IMR-90 (cell line): ENCODE data around the gene GRM5. TPM values are rescaled to one million over a fixed set of nuclear protein-coding genes. Genes with fewer than 3 reads are reported as not detected.

Experiments used
- ATAC-seq: fragments of 200-7000 bp; cut with Tn5 transposase; 2 replicates; pipeline ENCODE4 v1.9.1; 2020; ENCODE audit warnings: low read depth, mild to moderate bottlenecking, moderate library complexity
- BruUV-seq: library from RNA; stranded (reverse); fragments of 400-500 nt; replicated peaks from 2 replicates; lab custom pipeline; 2021; lab: Mats Ljungman, UMichigan
- CTCF ChIA-PET: fragments of 300-600 bp; formaldehyde crosslinking; extraction: SDS; loops from one replicate; lab custom pipeline; 2021; ENCODE audit warnings: antibody characterized with exemption; lab: Yijun Ruan, JAX
- POLR2A ChIA-PET: fragments of 300-600 bp; sonication (Branson Sonifier 250); formaldehyde crosslinking; loops from one replicate; lab custom pipeline; 2022; ENCODE audit warnings: antibody characterized with exemption; ENCODE audit not compliant: unreplicated experiment; lab: Charles Lee
- DNase-seq: peaks from one replicate; pipeline ENCODE4 v3.0.0; 2013
- H2AFZ ChIP-seq: replicated peaks from 2 replicates; pipeline ENCODE3; 2013; ENCODE audit warnings: low read length, mild to moderate bottlenecking; ENCODE audit not compliant: poor library complexity
- H2AK5ac ChIP-seq: 2 replicates; pipeline ENCODE4 v1.6.1; 2013; ENCODE audit warnings: low read depth, low read length, inconsistent platforms
- H2AK9ac ChIP-seq: replicated peaks from 2 replicates; pipeline ENCODE3; 2013; ENCODE audit warnings: mild to moderate bottlenecking, low read depth, low read length, moderate library complexity; ENCODE audit not compliant: poor library complexity
- H2BK120ac ChIP-seq: 2 replicates; pipeline ENCODE4 v1.6.1; 2013; ENCODE audit warnings: low read depth, low read length, inconsistent platforms
- H2BK15ac ChIP-seq: 3 replicates; pipeline ENCODE4 v1.6.1; 2013; ENCODE audit warnings: low read depth, low read length, inconsistent platforms
- H2BK20ac ChIP-seq: 2 replicates; pipeline ENCODE4 v1.6.1; 2013; ENCODE audit warnings: low read depth, mild to moderate bottlenecking, inconsistent platforms, low read length, moderate library complexity
- H2BK5ac ChIP-seq: 2 replicates; pipeline ENCODE4 v1.6.1; 2013; ENCODE audit warnings: mild to moderate bottlenecking, low read depth, low read length, inconsistent platforms; ENCODE audit not compliant: poor library complexity, severe bottlenecking
- H3K14ac ChIP-seq: replicated peaks from 2 replicates; pipeline ENCODE4 v1.6.1; 2013; ENCODE audit warnings: low read depth, low read length, inconsistent platforms
- H3K18ac ChIP-seq: 2 replicates; pipeline ENCODE4 v1.6.1; 2013; ENCODE audit warnings: low read depth, low read length, control low read depth
- H3K23ac ChIP-seq: 2 replicates; pipeline ENCODE4 v1.6.1; 2013; ENCODE audit warnings: low read depth, low read length, inconsistent platforms
- H3K27ac ChIP-seq: 2 replicates; pipeline ENCODE4 v1.5.1; 2013; ENCODE audit warnings: mild to moderate bottlenecking, control low read depth, low read length; ENCODE audit not compliant: insufficient read depth
- H3K27me3 ChIP-seq: 2 replicates; pipeline ENCODE4 v1.6.1; 2013; ENCODE audit warnings: low read length; ENCODE audit not compliant: control insufficient read depth, insufficient read depth
- H3K36me3 ChIP-seq: 2 replicates; pipeline ENCODE4 v1.6.1; 2013; ENCODE audit warnings: low read length, mixed read lengths; ENCODE audit not compliant: control insufficient read depth, insufficient read depth
- H3K4ac ChIP-seq: 2 replicates; pipeline ENCODE4 v1.6.1; 2013; ENCODE audit warnings: low read depth, low read length, inconsistent platforms
- H3K4me1 ChIP-seq: 2 replicates; pipeline ENCODE4 v1.6.1; 2013; ENCODE audit warnings: low read length, mixed read lengths; ENCODE audit not compliant: control insufficient read depth, insufficient read depth
- H3K4me2 ChIP-seq: 2 replicates; pipeline ENCODE4 v1.6.1; 2013; ENCODE audit warnings: low read depth, mild to moderate bottlenecking, control low read depth, low read length, moderate library complexity
- H3K4me3 ChIP-seq: 2 replicates; pipeline ENCODE4 v1.5.1; 2013; ENCODE audit warnings: low read depth, mild to moderate bottlenecking, control low read depth, low read length, moderate library complexity; ENCODE audit not compliant: insufficient read depth
- H3K56ac ChIP-seq: 2 replicates; pipeline ENCODE4 v1.6.1; 2013; ENCODE audit warnings: low read length, inconsistent platforms; ENCODE audit not compliant: insufficient read depth; ENCODE audit errors: extremely low read depth
- H3K79me1 ChIP-seq, 2 experiments: 2 replicates each; pipeline ENCODE4 v1.6.1; 2013; ENCODE audit warnings: low read length in 2 of 2, inconsistent platforms in 1 of 2, low read depth in 1 of 2
- H3K9ac ChIP-seq: 2 replicates; pipeline ENCODE4 v1.6.1; 2013; ENCODE audit warnings: low read depth, low read length, control low read depth
- H3K9me1 ChIP-seq: 2 replicates; pipeline ENCODE4 v1.6.1; 2013; ENCODE audit warnings: low read length, inconsistent platforms; ENCODE audit not compliant: insufficient read depth
- H3K9me3 ChIP-seq: 2 replicates; pipeline ENCODE4 v1.6.1; 2013; ENCODE audit warnings: low read length; ENCODE audit not compliant: control insufficient read depth, insufficient read depth
- H4K20me1 ChIP-seq: 2 replicates; pipeline ENCODE4 v1.6.1; 2013; ENCODE audit warnings: low read length, inconsistent platforms; ENCODE audit not compliant: insufficient read depth
- H4K5ac ChIP-seq: 2 replicates; pipeline ENCODE4 v1.6.1; 2013; ENCODE audit warnings: mild to moderate bottlenecking, low read depth, low read length, control low read depth
- H4K8ac ChIP-seq, 2 experiments: 2 replicates each; pipeline ENCODE4 v1.6.1; 2013; ENCODE audit warnings: low read depth in 2 of 2, low read length in 2 of 2, control low read depth in 1 of 2, inconsistent platforms in 1 of 2
- H4K91ac ChIP-seq: 2 replicates; pipeline ENCODE4 v1.6.1; 2013; ENCODE audit warnings: low read depth, low read length, inconsistent platforms; ENCODE audit not compliant: insufficient read depth
- BHLHE40 ChIP-seq: fragments of 150-350 bp; IDR thresholded peaks from 2 replicates; pipeline ENCODE4 v1.6.1; 2016; ENCODE audit warnings: mild to moderate bottlenecking, low read depth, low read length
- CHD1 ChIP-seq: IDR thresholded peaks from 2 replicates; pipeline ENCODE4 v1.6.1; 2012; ENCODE audit warnings: low read depth, low read length, improper control_type of control experiment
- CTCF ChIP-seq: conservative IDR thresholded peaks from 2 replicates; pipeline ENCODE4 v1.5.1; 2012; ENCODE audit warnings: mild to moderate bottlenecking, low read depth, low read length, improper control_type of control experiment
- ELK1 ChIP-seq: fragments of 150-350 bp; IDR thresholded peaks from 2 replicates; pipeline ENCODE4 v1.6.1; 2016; ENCODE audit warnings: low read depth, mild to moderate bottlenecking, low read length, moderate library complexity, borderline replicate concordance
- FOS ChIP-seq: fragments of 150-350 bp; IDR thresholded peaks from 2 replicates; pipeline ENCODE4 v1.6.1; 2016; ENCODE audit warnings: low read depth, low read length
- POLR2A ChIP-seq: IDR thresholded peaks from 2 replicates; pipeline ENCODE4 v1.6.1; 2012; ENCODE audit warnings: mild to moderate bottlenecking, low read depth, low read length
- RCOR1 ChIP-seq: IDR thresholded peaks from 2 replicates; pipeline ENCODE4 v1.6.1; 2012; ENCODE audit warnings: mild to moderate bottlenecking, low read length, improper control_type of control experiment; ENCODE audit not compliant: insufficient replicate concordance
- USF2 ChIP-seq: fragments of 150-350 bp; IDR thresholded peaks from 2 replicates; pipeline ENCODE4 v1.6.1; 2017; ENCODE audit warnings: mild to moderate bottlenecking, antibody characterized with exemption, low read length, low read depth
- WGBS, 2 experiments: methylation state at CpG; one replicate each; pipeline versions ENCODE4 v1.1.5 to v1.1.7; 2013; ENCODE audit warnings: missing lambda C conversion rate in 2 of 2; ENCODE audit not compliant: insufficient read length in 1 of 2; ENCODE audit errors: extremely low coverage in 2 of 2; 5-methylcytosine and 5-hydroxymethylcytosine counted together
- dilution Hi-C: fragments of 300-500 bp; cut with HindIII; formaldehyde crosslinking; loops from one replicate; pipeline ENCODE4 v1.14.3; 2018; ENCODE audit warnings: low sequenced_read_pairs; ENCODE audit not compliant: unreplicated experiment
- in situ Hi-C: fragments of 300-500 bp; cut with MboI; formaldehyde crosslinking; loops from 3 replicates; pipeline ENCODE4 v1.14.3; 2019; ENCODE audit warnings: low sequenced_read_pairs, inconsistent platforms, mixed read lengths
- intact Hi-C: fragments of 100-400 bp; cut with micrococcal nuclease; formaldehyde crosslinking; loops from 2 replicates; pipeline ENCODE4 v1.10.0; 2022
- polyA plus RNA-seq, 3 experiments: library from polyadenylated mRNA; depleted of rRNA; stranded (reverse); fragments of >200 nt; gene quantifications; 2 replicates each; pipeline ENCODE4 v1.2.3, GENCODE V29; 2012; ENCODE audit warnings: low replicate concordance in 1 of 3
- total RNA-seq: library from RNA; depleted of rRNA; stranded (reverse); fragments of >200 nt; gene quantifications from 2 replicates; pipeline ENCODE4 v1.2.3, GENCODE V29; 2012

GRM5 gene
- total and polyA plus RNA-seq, 2 of the 4 experiments (the other 2 are of a cell fraction): under 0.01 TPM

GRCh38 chr11:88744140-88744539, 321.6 kb downstream of the GRM5 start:
- Histone ChIP-seq H3K27me3 (no peaks in the 10 kb centered on the region), H2BK5ac (no peak overlapping the region), H3K4me2 (no peak overlapping the region), H2AFZ (no peak overlapping the region), H3K27ac (no peak overlapping the region), H2BK120ac (no peak overlapping the region), H2AK5ac (no peak overlapping the region), H3K56ac (no peak overlapping the region), H3K18ac (no peak overlapping the region), H3K36me3 (no peaks in the 10 kb centered on the region), H2BK15ac (no peak overlapping the region), H4K8ac (no peak overlapping the region), H4K20me1 (no peaks in the 10 kb centered on the region), H3K79me1 (no peaks in the 10 kb centered on the region), H3K4me1 (no peaks in the 10 kb centered on the region), H2AK9ac (no peak overlapping the region), H4K91ac (no peak overlapping the region), H4K5ac (no peak overlapping the region), H3K23ac (no peak overlapping the region), H2BK20ac (no peak overlapping the region), H3K4me3 (no peak overlapping the region), H3K9ac (no peak overlapping the region), H3K14ac (no peak overlapping the region), H3K4ac (no peak overlapping the region), H3K9me3 (no peaks in the 10 kb centered on the region), H3K9me1 (no peaks in the 10 kb centered on the region)
- intact Hi-C loops: no loop called here
- TF ChIP-seq FOS (no peak), USF2 (no peak), POLR2A (no peak), CHD1 (no peak), RCOR1 (no peak), BHLHE40 (no peak), CTCF (no peak), ELK1 (no peak)
- ATAC-seq (no peak), DNase-seq (no peak)
- in situ Hi-C loops: no loop called here
- ChIA-PET CTCF (no interaction called here), POLR2A (no interaction called here)
- no CpG with 5 or more reads among the region's 4 CpGs for WGBS, 2 experiments
- BruUV-seq: no TSS peak
- dilution Hi-C loops: no loop called here
